ENCODE measurements around the gene CXCL10.

DNA sequence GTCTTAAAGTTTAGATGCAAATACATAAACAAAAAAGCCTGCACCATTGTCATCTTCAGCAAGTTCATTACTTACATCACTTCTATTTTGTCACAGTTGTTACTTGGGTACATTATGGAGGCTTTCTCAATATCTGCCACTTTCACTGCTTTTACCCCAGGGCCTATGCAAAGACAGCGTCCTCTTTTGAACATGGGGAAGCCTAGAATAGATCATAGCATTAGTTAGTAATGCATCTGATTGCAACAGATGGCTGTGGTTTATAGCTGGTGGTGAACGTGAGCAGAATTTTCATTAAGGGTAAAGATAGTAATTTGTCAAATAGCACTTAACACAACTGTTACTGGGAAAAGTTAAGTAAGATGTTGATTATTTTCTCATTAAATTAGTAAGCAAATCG, 11.8 kb upstream of the CXCL10 start:
- TF ChIP-seq, protein P1, sequence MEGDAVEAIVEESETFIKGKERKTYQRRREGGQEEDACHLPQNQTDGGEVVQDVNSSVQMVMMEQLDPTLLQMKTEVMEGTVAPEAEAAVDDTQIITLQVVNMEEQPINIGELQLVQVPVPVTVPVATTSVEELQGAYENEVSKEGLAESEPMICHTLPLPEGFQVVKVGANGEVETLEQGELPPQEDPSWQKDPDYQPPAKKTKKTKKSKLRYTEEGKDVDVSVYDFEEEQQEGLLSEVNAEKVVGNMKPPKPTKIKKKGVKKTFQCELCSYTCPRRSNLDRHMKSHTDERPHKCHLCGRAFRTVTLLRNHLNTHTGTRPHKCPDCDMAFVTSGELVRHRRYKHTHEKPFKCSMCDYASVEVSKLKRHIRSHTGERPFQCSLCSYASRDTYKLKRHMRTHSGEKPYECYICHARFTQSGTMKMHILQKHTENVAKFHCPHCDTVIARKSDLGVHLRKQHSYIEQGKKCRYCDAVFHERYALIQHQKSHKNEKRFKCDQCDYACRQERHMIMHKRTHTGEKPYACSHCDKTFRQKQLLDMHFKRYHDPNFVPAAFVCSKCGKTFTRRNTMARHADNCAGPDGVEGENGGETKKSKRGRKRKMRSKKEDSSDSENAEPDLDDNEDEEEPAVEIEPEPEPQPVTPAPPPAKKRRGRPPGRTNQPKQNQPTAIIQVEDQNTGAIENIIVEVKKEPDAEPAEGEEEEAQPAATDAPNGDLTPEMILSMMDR (IDR thresholded peaks at IDR 0.05 in 8 of 11, conservative IDR thresholded peaks at IDR 0.05 in 3 of 11), result no peak
- TF ChIP-seq POLR2A (IDR thresholded peaks at IDR 0.05) (no peak), POLR2AphosphoS5 (IDR thresholded peaks at IDR 0.05) (no peak)

Measured in spleen (tissue), 7 donors.